Activated CD4-positive, CD25-positive, alpha-beta regulatory T cell (primary cell): ENCODE results near the gene USP17L27.
A peak's percentile ranks its signal among the peaks of the same experiment; 100 is the strongest.
"Not testable (repeated sequence)": the region's sequence is repeated elsewhere in the genome, so short reads cannot be mapped to it uniquely, and the experiment has no call there.

ENCODE experiments used
- DNase-seq, 4 experiments: peaks; one replicate each; lab custom pipeline; 2025; lab: John Stamatoyannopoulos, UW

USP17L27 gene

GRCh38 chr4:9343848-9344247 is at the start of gene USP17L27:
Gene USP17L27, plus strand, starts transcription at chr4:9344148. Its CDS starts 0 bp downstream, at chr4:9344148.
- not testable (repeated sequence) for DNase-seq

GRCh38 chr4:9324191-9324590 is 19.8 kb upstream of the USP17L27 start:
- not testable (repeated sequence) for DNase-seq

- DNase-seq, result not testable (repeated sequence)
These were observed 19.1 kb upstream of the USP17L27 start, which contains the start of gene USP17L24 for GRCh38 chr4:9324865-9325264. Gene USP17L24, plus strand, starts transcription at chr4:9325165. Its CDS starts 0 bp downstream, at chr4:9325165.

- not testable (repeated sequence) for DNase-seq
These were observed 14.3 kb upstream of the USP17L27 start, which contains the start of gene USP17L25 for GRCh38 chr4:9329611-9330010. Gene USP17L25, plus strand, starts transcription at chr4:9329911. Its CDS starts 0 bp downstream, at chr4:9329911.

GRCh38 chr4:9334358-9334757 is 9.6 kb upstream of the USP17L27 start, which contains the start of gene USP17L26:
Gene USP17L26, plus strand, starts transcription at chr4:9334658. Its CDS starts 0 bp downstream, at chr4:9334658.
- DNase-seq, result not testable (repeated sequence)

- not testable (repeated sequence) for DNase-seq
These were observed 4.8 kb upstream of the USP17L27 start, which contains the start of gene USP17L5 for GRCh38 chr4:9339103-9339502. Gene USP17L5, plus strand, starts transcription at chr4:9339403. Its CDS starts 0 bp downstream, at chr4:9339403.

GRCh38 chr4:9348593-9348992 is 4.6 kb downstream of the USP17L27 start, which contains the start of gene USP17L28:
Gene USP17L28, plus strand, starts transcription at chr4:9348893. Its CDS starts 0 bp downstream, at chr4:9348893.
- not testable (repeated sequence) for DNase-seq

GRCh38 chr4:9350866-9351265 is 6.9 kb downstream of the USP17L27 start:
- DNase-seq, result not testable (repeated sequence)

- DNase-seq, result not testable (repeated sequence)
These were observed 9.4 kb downstream of the USP17L27 start, which contains the start of gene USP17L29 for GRCh38 chr4:9353338-9353737. Gene USP17L29, plus strand, starts transcription at chr4:9353638. Its CDS starts 0 bp downstream, at chr4:9353638.

GRCh38 chr4:9362829-9363228 is 18.9 kb downstream of the USP17L27 start, which contains the start of gene USP17L30:
Gene USP17L30, plus strand, starts transcription at chr4:9363129. Its CDS starts 0 bp downstream, at chr4:9363129.
- DNase-seq, result not testable (repeated sequence)

- not testable (repeated sequence) for DNase-seq
These were observed 35.9 kb downstream of the USP17L27 start for GRCh38 chr4:9379881-9380280.

GRCh38 chr4:9381012-9381534 is 37.1 kb downstream of the USP17L27 start:
- peak in 1 of 4 experiments; percentile 38 for DNase-seq

- DNase-seq, result no peak
These were observed 40.2 kb downstream of the USP17L27 start for GRCh38 chr4:9384126-9384525.

GRCh38 chr4:9389001-9389400 is 45.1 kb downstream of the USP17L27 start:
- DNase-seq, result not testable (repeated sequence)
